ENCODE results near the gene PLEKHJ1.

- TF ChIP-seq CTCF (conservative IDR thresholded peaks at IDR 0.05; ENCODE audit: low read length) (no peak), EZH2phosphoT487 (IDR thresholded peaks at IDR 0.05; ENCODE audit: borderline replicate concordance) (no peak)
These were observed 51.6 kb downstream of the PLEKHJ1 start for GRCh38 chr19:2184422-2184975.

All from Loucy (cell line).